H1 (cell line): Measurements from ENCODE around the gene PPP2R2B. TPM values are rescaled to one million over a fixed set of nuclear protein-coding genes. Genes with fewer than 3 reads are reported as not detected.

Experiments used
- CTCF ChIA-PET: fragments of 300-600 bp; sonication (Branson Sonifier 250); formaldehyde crosslinking; loops from one replicate; lab custom pipeline; 2021; ENCODE audit not compliant: partially characterized antibody; lab: Charles Lee
- POLR2A ChIA-PET: fragments of 300-600 bp; sonication (Branson Sonifier 250); formaldehyde crosslinking; loops from one replicate; lab custom pipeline; 2021; ENCODE audit warnings: inconsistent platforms; ENCODE audit not compliant: partially characterized antibody; lab: Charles Lee
- DNase-seq, 2 experiments: peaks; one replicate each; pipeline versions ENCODE4 v3.0.0 to v3.0.0-alpha.2; 2010 to 2022; ENCODE audit warnings: low spot score in 2 of 2, low read depth in 1 of 2, mixed read lengths in 1 of 2
- FAIRE-seq: peaks from 2 replicates; lab custom pipeline; 2011; peaks lifted over from hg19 to GRCh38; lab: Jason Lieb, UNC
- H2AFZ ChIP-seq: 2 replicates; pipeline ENCODE4 v1.8.1; 2012; ENCODE audit warnings: low read length, inconsistent platforms
- H2AK5ac ChIP-seq: 2 replicates; pipeline ENCODE4 v1.6.1; 2013; ENCODE audit warnings: low read depth, low read length
- H2BK120ac ChIP-seq: replicated peaks from 2 replicates; pipeline ENCODE3; 2013; ENCODE audit warnings: low read depth, low read length, inconsistent platforms
- H2BK12ac ChIP-seq: 2 replicates; pipeline ENCODE4 v1.6.1; 2013; ENCODE audit warnings: low read depth, low read length
- H2BK15ac ChIP-seq: 2 replicates; pipeline ENCODE4 v1.6.1; 2013; ENCODE audit warnings: low read length
- H2BK20ac ChIP-seq: 2 replicates; pipeline ENCODE4 v1.6.1; 2013; ENCODE audit warnings: low read length
- H2BK5ac ChIP-seq: 2 replicates; pipeline ENCODE4 v1.6.1; 2013; ENCODE audit warnings: low read depth, low read length
- H3K14ac ChIP-seq: 2 replicates; pipeline ENCODE4 v1.6.1; 2013; ENCODE audit warnings: inconsistent platforms; ENCODE audit not compliant: insufficient read length
- H3K18ac ChIP-seq: 2 replicates; pipeline ENCODE4 v1.6.1; 2013; ENCODE audit warnings: low read length; ENCODE audit errors: extremely low read depth
- H3K23ac ChIP-seq: 2 replicates; pipeline ENCODE4 v1.6.1; 2013; ENCODE audit warnings: inconsistent platforms; ENCODE audit not compliant: insufficient read length
- H3K23me2 ChIP-seq: 2 replicates; pipeline ENCODE4 v1.6.1; 2013; ENCODE audit warnings: low read depth, low read length
- H3K27ac ChIP-seq: 2 replicates; pipeline ENCODE4 v1.6.1; 2011; ENCODE audit warnings: low read depth, low read length, inconsistent platforms
- H3K27me3 ChIP-seq, 4 experiments: replicated peaks in 1 of 4; 1 replicate in 1 of 4; 2 replicates in 3 of 4; pipeline versions ENCODE4 v1.6.1 to v1.8.1; 2011 to 2013; ENCODE audit warnings: low read length in 3 of 4, mild to moderate bottlenecking in 3 of 4, inconsistent platforms in 2 of 4, mixed read lengths in 2 of 4, moderate library complexity in 1 of 4; ENCODE audit not compliant: control insufficient read depth in 3 of 4, insufficient read depth in 3 of 4; ENCODE audit errors: extremely low read depth in 1 of 4
- H3K36me3 ChIP-seq, 4 experiments: 2 replicates each; pipeline versions ENCODE4 v1.6.1 to v1.8.1; 2011 to 2013; ENCODE audit warnings: mild to moderate bottlenecking in 4 of 4, low read length in 3 of 4, moderate library complexity in 2 of 4, control low read depth in 1 of 4, inconsistent platforms in 1 of 4; ENCODE audit not compliant: insufficient read depth in 4 of 4, control insufficient read depth in 2 of 4
- H3K4ac ChIP-seq: replicated peaks from 2 replicates; pipeline ENCODE3; 2013; ENCODE audit warnings: low read length, low read depth, mixed read lengths, inconsistent platforms; ENCODE audit not compliant: insufficient read length
- H3K4me1 ChIP-seq, 4 experiments: replicated peaks in 1 of 4; 1 replicate in 1 of 4; 2 replicates in 3 of 4; pipeline versions ENCODE4 v1.6.1 to v1.8.1; 2011 to 2013; ENCODE audit warnings: low read length in 3 of 4, inconsistent platforms in 2 of 4, mixed read lengths in 1 of 4; ENCODE audit not compliant: insufficient read depth in 4 of 4, control insufficient read depth in 3 of 4
- H3K4me2 ChIP-seq, 2 experiments: 2 replicates each; pipeline versions ENCODE4 v1.6.1 to v1.8.1; 2011 to 2013; ENCODE audit warnings: low read depth in 2 of 2, low read length in 2 of 2, control low read depth in 1 of 2, inconsistent platforms in 1 of 2, mild to moderate bottlenecking in 1 of 2; ENCODE audit not compliant: insufficient read depth in 1 of 2
- H3K4me3 ChIP-seq, 4 experiments: fragments of 200-600, 300-600 bp in 1 of 4; sonication (generic), shearing (Covaris generic), sonication (Bioruptor Twin) in 1 of 4; 2 replicates each; pipeline versions ENCODE4 v1.5.1 to v1.8.1; 2011 to 2016; ENCODE audit warnings: low read length in 4 of 4, low read depth in 3 of 4, control low read depth in 2 of 4, inconsistent platforms in 2 of 4, mild to moderate bottlenecking in 2 of 4, mixed read lengths in 1 of 4, moderate library complexity in 1 of 4; ENCODE audit not compliant: insufficient read depth in 2 of 4; ENCODE audit errors: extremely low read depth in 1 of 4
- H3K56ac ChIP-seq: replicated peaks from 2 replicates; pipeline ENCODE3; 2013; ENCODE audit warnings: low read depth, mild to moderate bottlenecking, mixed read lengths, low read length, inconsistent platforms; ENCODE audit not compliant: insufficient read length
- H3K79me1 ChIP-seq: 2 replicates; pipeline ENCODE4 v1.6.1; 2013; ENCODE audit warnings: low read depth, low read length, control low read depth
- H3K79me2 ChIP-seq, 2 experiments: 2 replicates each; pipeline versions ENCODE4 v1.6.1 to v1.8.1; 2012 to 2013; ENCODE audit warnings: low read length in 2 of 2, mild to moderate bottlenecking in 2 of 2, inconsistent platforms in 1 of 2; ENCODE audit not compliant: insufficient read depth in 2 of 2, control insufficient read depth in 1 of 2
- H3K9ac ChIP-seq, 4 experiments: replicated peaks in 1 of 4; 1 replicate in 1 of 4; 2 replicates in 3 of 4; pipeline versions ENCODE4 v1.6.1 to v1.8.1; 2011 to 2013; ENCODE audit warnings: low read depth in 3 of 4, low read length in 3 of 4, control low read depth in 2 of 4, mild to moderate bottlenecking in 2 of 4, moderate library complexity in 2 of 4, inconsistent platforms in 1 of 4; ENCODE audit errors: extremely low read depth in 1 of 4
- H3K9me3 ChIP-seq, 2 experiments: 2 replicates each; pipeline versions ENCODE4 v1.6.1 to v1.8.1; 2012 to 2013; ENCODE audit warnings: mild to moderate bottlenecking in 2 of 2, moderate library complexity in 2 of 2, control low read depth in 1 of 2, inconsistent platforms in 1 of 2, low read depth in 1 of 2, low read length in 1 of 2, mixed read lengths in 1 of 2; ENCODE audit not compliant: insufficient read depth in 2 of 2
- H4K20me1 ChIP-seq, 2 experiments: replicated peaks in 1 of 2; 2 replicates each; pipeline versions ENCODE3 to v1.8.1; 2011 to 2013; ENCODE audit warnings: inconsistent platforms in 2 of 2, low read length in 2 of 2, mild to moderate bottlenecking in 1 of 2; ENCODE audit not compliant: insufficient read depth in 2 of 2, control insufficient read depth in 1 of 2
- H4K5ac ChIP-seq: 2 replicates; pipeline ENCODE4 v1.6.1; 2013; ENCODE audit warnings: low read length, low read depth, mixed read lengths, inconsistent platforms; ENCODE audit not compliant: insufficient read length
- H4K8ac ChIP-seq: 2 replicates; pipeline ENCODE4 v1.8.0; 2013; ENCODE audit warnings: mild to moderate bottlenecking, moderate library complexity, low read length, inconsistent platforms; ENCODE audit not compliant: insufficient read depth; ENCODE audit errors: extremely low read depth
- H4K91ac ChIP-seq: replicated peaks from 2 replicates; pipeline ENCODE3; 2013; ENCODE audit warnings: low read length, mixed read lengths, inconsistent platforms; ENCODE audit not compliant: insufficient read length
- CHD1 ChIP-seq: IDR thresholded peaks from 2 replicates; pipeline ENCODE4 v1.6.1; 2012; ENCODE audit warnings: low read depth, low read length, improper control_type of control experiment
- CREB1 ChIP-seq: IDR thresholded peaks from 2 replicates; pipeline ENCODE4 v1.6.1; 2012; ENCODE audit warnings: inconsistent platforms
- GABPA ChIP-seq: IDR thresholded peaks from 2 replicates; pipeline ENCODE4 v1.6.1; 2011; ENCODE audit warnings: mild to moderate bottlenecking, low read length, moderate library complexity, borderline replicate concordance; ENCODE audit not compliant: insufficient read depth
- HDAC6 ChIP-seq: IDR thresholded peaks from one replicate; pipeline ENCODE4 v1.7.1; 2012; ENCODE audit warnings: low read depth, mild to moderate bottlenecking, inconsistent platforms, low read length, moderate library complexity
- KDM4A ChIP-seq: IDR thresholded peaks from one replicate; pipeline ENCODE4 v1.7.1; 2012; ENCODE audit warnings: low read depth, mild to moderate bottlenecking, moderate library complexity, low read length, inconsistent platforms; ENCODE audit not compliant: severe bottlenecking
- PHF8 ChIP-seq: fragments of 200-600 bp; sonication (generic); conservative IDR thresholded peaks from 2 replicates; pipeline ENCODE4 v1.7.1; 2012; ENCODE audit warnings: low read depth, mild to moderate bottlenecking, inconsistent platforms, low read length, moderate library complexity
- POLR2AphosphoS5 ChIP-seq: IDR thresholded peaks from 2 replicates; pipeline ENCODE4 v1.6.1; 2011; ENCODE audit warnings: low read depth, low read length
- POU5F1 ChIP-seq: IDR thresholded peaks from 2 replicates; pipeline ENCODE4 v1.6.1; 2011; ENCODE audit warnings: low read depth, mild to moderate bottlenecking, low read length, moderate library complexity
- TAF1 ChIP-seq: IDR thresholded peaks from 2 replicates; pipeline ENCODE4 v1.6.1; 2011; ENCODE audit warnings: mild to moderate bottlenecking, low read depth, low read length
- USF2 ChIP-seq: IDR thresholded peaks from 2 replicates; pipeline ENCODE4 v1.6.1; 2011; ENCODE audit warnings: low read length, improper control_type of control experiment
- ZNF274 ChIP-seq: IDR thresholded peaks from 2 replicates; pipeline ENCODE4 v1.7.0; 2012; ENCODE audit warnings: low read length, borderline replicate concordance; ENCODE audit errors: extremely low read depth
- polyA plus RNA-seq, 7 experiments: library from polyadenylated mRNA; depleted of rRNA in 3 of 7; stranded (reverse) in 5 of 7; unstranded in 2 of 7; fragments of >200 nt in 5 of 7; fragments of 200-250 nt in 2 of 7; gene quantifications; 1 replicate in 5 of 7; 2 replicates in 1 of 7; 4 replicates in 1 of 7; pipeline versions ENCODE4 v1.2.1 to v1.2.3, GENCODE V29; 2011 to 2013; ENCODE audit warnings: missing spikeins in 2 of 7, mixed read lengths in 2 of 7
- total RNA-seq: library from RNA; stranded (reverse); fragmentation: NEBNext Ultra II Directional; extraction: Animal tissue kit (Norgen Biotek cat#: 25700); gene quantifications from 2 replicates; pipeline ENCODE4 v1.2.1, GENCODE V29; 2021

PPP2R2B gene
- total and polyA plus RNA-seq, 2 of the 8 experiments (the other 6 are each of a cell fraction or from before 2014, with no cell fraction given), result 21.1 to 37.1 TPM

- Histone ChIP-seq H2BK120ac (no peak overlapping the region), H3K27me3 (no peaks in the 10 kb centered on the region), H3K79me2 (no peaks in the 10 kb centered on the region), H3K4ac (no peak overlapping the region), H3K27ac (no peak overlapping the region), H3K9me3 (no peaks in the 10 kb centered on the region), H3K18ac (no peak overlapping the region), H2BK12ac (no peak overlapping the region), H3K36me3 (no peaks in the 10 kb centered on the region), H4K8ac (no peak overlapping the region), H2BK5ac (no peak overlapping the region), H3K79me1 (no peaks in the 10 kb centered on the region), H2BK15ac (no peak overlapping the region), H3K4me1 (no peaks in the 10 kb centered on the region; a peak in 1 of 7 replicates), H2AFZ (no peak overlapping the region), H3K9ac (no peak overlapping the region), H2BK20ac (no peak overlapping the region), H3K23me2 (no peaks in the 10 kb centered on the region), H4K91ac (no peak overlapping the region), H3K14ac (no peak overlapping the region), H3K56ac (no peak overlapping the region), H3K4me3 (no peak overlapping the region), H2AK5ac (no peak overlapping the region), H3K23ac (no peak overlapping the region), H4K5ac (no peak overlapping the region), H3K4me2 (no peak overlapping the region), H4K20me1 (no peaks in the 10 kb centered on the region)
- FAIRE-seq (no peak), DNase-seq (no peak)
- TF ChIP-seq HDAC6, result no peak
- TF ChIP-seq TAF1, result no peak
- no peak for TF ChIP-seq USF2
- TF ChIP-seq CREB1, result no peak
- no peak for TF ChIP-seq POLR2AphosphoS5
- TF ChIP-seq ZNF274, result no peak
- TF ChIP-seq PHF8, result no peak
- no peak for TF ChIP-seq CHD1
- TF ChIP-seq KDM4A, result no peak
- no peak for TF ChIP-seq GABPA
- no peak for TF ChIP-seq POU5F1
- ChIA-PET CTCF (interaction anchor here (1.1 kb wide), 1 partner anchor 23 kb away, joined by 3 read pairs; no protein-coding TSS in a partner anchor), POLR2A (interaction anchor here (0.9 kb wide), 1 partner anchor 168 kb away, joined by 3 read pairs; no protein-coding TSS in a partner anchor)
These were observed 123.9 kb downstream of the PPP2R2B start for GRCh38 chr5:146754621-146755020.
